Measurements from ENCODE around the gene STXBP6.

GRCh38 chr14:25009891-25010290 lies 40.1 kb downstream of the STXBP6 start:
- TF ChIP-seq CTCF (IDR thresholded peaks at IDR 0.05; ENCODE audit: low read depth, low read length, poor library complexity, severe bottlenecking) (no peak), EZH2phosphoT487 (IDR thresholded peaks at IDR 0.05; ENCODE audit: borderline replicate concordance, low read length) (no peak)
